ENCODE results near the gene RNF220. TPM values are rescaled to one million over a fixed set of nuclear protein-coding genes. Genes with fewer than 3 reads are reported as not detected.

Gene RNF220
- total and polyA plus RNA-seq, 11 donors = 54.2 to 108 (median 62.4) TPM

- WGBS, 4 donors = 68 to 78% (median 71%) methylated on average over 5 of the region's 5 CpGs
- no peak for ATAC-seq
- H3K4me1 ChIP-seq = peaks cover 0 to 62% (median 21%) of the 10 kb centered on the region in 12 donors
Measured at GRCh38 chr1:44676484-44677200, 271.6 kb downstream of the RNF220 start.

DNA sequence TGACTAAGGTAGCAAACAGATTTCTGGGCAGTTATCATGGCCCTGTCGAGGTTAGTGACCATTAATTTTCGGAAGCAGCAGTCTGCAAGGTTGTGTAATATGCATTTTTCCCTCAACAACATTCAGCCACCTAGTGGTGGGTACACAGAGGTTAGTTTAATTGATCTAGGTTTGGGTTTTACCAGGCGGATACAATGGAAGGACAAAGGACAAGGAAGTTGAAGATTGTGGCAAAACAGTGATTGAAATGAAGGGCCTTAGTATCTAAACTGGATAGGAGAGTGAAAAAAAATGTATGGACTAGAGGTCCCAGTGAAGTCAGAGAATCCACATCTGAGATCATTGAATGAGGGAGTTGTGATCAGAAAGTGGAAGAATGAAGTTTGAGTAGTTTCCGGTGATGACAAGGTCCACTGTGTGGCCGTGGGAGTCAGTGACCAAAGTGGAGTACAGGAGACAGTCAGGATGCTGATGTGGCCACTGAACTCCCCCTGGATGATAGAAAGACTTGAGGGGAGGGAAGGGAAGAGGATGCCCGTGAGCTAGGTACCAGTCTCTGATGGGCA lies 272.2 kb downstream of the RNF220 start:
- Histone ChIP-seq H3K36me3 (no peaks in the 10 kb centered on the region), H3K4me1 (peaks cover 0 to 55% (median 21%) of the 10 kb centered on the region in 12 donors), H3K9me3 (no peaks in the 10 kb centered on the region), H3K4me3 (no peak overlapping the region), H3K27ac (peak overlapping the region in 5 of 12 donors; percentile 11 to 96 (median 58)), H3K27me3 (no peaks in the 10 kb centered on the region)
- TF ChIP-seq POLR2A (IDR thresholded peaks at IDR 0.05) = no peak
- TF ChIP-seq, protein P1, sequence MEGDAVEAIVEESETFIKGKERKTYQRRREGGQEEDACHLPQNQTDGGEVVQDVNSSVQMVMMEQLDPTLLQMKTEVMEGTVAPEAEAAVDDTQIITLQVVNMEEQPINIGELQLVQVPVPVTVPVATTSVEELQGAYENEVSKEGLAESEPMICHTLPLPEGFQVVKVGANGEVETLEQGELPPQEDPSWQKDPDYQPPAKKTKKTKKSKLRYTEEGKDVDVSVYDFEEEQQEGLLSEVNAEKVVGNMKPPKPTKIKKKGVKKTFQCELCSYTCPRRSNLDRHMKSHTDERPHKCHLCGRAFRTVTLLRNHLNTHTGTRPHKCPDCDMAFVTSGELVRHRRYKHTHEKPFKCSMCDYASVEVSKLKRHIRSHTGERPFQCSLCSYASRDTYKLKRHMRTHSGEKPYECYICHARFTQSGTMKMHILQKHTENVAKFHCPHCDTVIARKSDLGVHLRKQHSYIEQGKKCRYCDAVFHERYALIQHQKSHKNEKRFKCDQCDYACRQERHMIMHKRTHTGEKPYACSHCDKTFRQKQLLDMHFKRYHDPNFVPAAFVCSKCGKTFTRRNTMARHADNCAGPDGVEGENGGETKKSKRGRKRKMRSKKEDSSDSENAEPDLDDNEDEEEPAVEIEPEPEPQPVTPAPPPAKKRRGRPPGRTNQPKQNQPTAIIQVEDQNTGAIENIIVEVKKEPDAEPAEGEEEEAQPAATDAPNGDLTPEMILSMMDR (IDR thresholded peaks at IDR 0.05) = peak in 9 of 12 donors; percentile 20 to 45 (median 30)
- WGBS, 4 donors = 62 to 70% (median 67%) methylated on average over 6 of the region's 6 CpGs
- ATAC-seq (no peak), DNase-seq (no peak)
- intact Hi-C loops (cut with DNase I) = loop anchor here in 1 of 10 donors (10.0 kb wide), 1 partner anchor 58 kb away; the partner anchor contains the start of genes KIF2C and RNU5D-1

More at GRCh38 chr1:44676484-44677200, 271.6 kb downstream of the RNF220 start:
- Histone ChIP-seq H3K9me3 (no peaks in the 10 kb centered on the region), H3K4me3 (no peak overlapping the region), H3K27ac (peak overlapping the region in 8 of 12 donors; percentile 3 to 96 (median 30)), H3K36me3 (no peaks in the 10 kb centered on the region), H3K27me3 (no peaks in the 10 kb centered on the region)
- intact Hi-C loops (cut with DNase I) = loop anchor here in 1 of 10 donors (10.0 kb wide), 1 partner anchor 58 kb away; the partner anchor contains the start of genes KIF2C and RNU5D-1
- DNase-seq = no peak
- TF ChIP-seq POLR2A (IDR thresholded peaks at IDR 0.05) = no peak
- TF ChIP-seq, protein P1 (IDR thresholded peaks at IDR 0.05) = no peak

DNA sequence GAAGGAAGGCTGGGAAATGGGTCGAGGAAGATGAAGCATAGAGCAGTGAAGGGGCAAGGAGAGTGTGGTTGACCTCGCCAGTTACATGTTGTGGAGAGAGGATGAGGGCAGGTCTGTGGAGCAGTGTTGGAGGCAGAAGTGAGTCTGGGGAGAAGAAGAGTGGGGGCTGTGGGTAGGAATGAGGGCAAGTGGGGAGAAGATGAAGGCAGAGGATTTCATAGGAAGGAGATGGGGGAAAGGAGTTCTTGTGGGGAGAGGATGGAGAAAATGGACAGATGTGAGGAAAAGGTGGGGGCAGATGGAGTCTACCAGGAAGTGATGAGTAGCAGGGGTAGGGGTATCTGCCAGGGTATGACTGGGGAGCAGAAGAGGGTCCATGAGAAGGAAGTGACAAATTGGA lies 273.1 kb downstream of the RNF220 start:
- Histone ChIP-seq H3K4me1 (peaks cover 0 to 47% (median 13%) of the 10 kb centered on the region in 12 donors), H3K27ac (no peak overlapping the region), H3K36me3 (no peaks in the 10 kb centered on the region), H3K9me3 (no peaks in the 10 kb centered on the region), H3K27me3 (no peaks in the 10 kb centered on the region), H3K4me3 (no peak overlapping the region)
- TF ChIP-seq, protein P1 (IDR thresholded peaks at IDR 0.05) = no peak
- TF ChIP-seq POLR2A (IDR thresholded peaks at IDR 0.05) = no peak
- ATAC-seq = no peak
- no peak for DNase-seq
- 87 to 94% (median 89%) methylated on average over 2 of the region's 2 CpGs for WGBS, 4 donors
- intact Hi-C loops (cut with DNase I) = loop anchor here in 1 of 10 donors (10.0 kb wide), 1 partner anchor 57 kb away; the partner anchor contains the start of genes KIF2C and RNU5D-1

DNA sequence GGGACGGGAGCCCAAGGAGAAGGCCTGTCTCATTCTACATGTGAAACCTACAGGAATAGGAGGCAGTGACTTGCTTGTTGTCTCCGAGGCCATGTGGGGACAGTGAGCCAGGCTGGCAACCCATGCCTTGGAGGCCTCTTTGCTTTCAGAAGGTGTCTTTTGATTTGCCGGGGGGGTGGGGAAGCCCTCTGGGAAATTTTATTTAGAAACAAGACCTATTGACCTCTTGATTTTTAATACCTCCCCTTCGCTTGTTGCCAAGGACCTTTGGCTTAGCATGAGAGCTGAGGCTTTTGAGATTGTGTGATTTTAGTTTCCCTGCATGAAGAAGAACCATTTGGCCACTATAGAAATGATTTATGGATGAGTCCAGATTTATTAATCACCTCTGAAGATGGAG lies 273.6 kb downstream of the RNF220 start:
- Histone ChIP-seq H3K27me3 (no peaks in the 10 kb centered on the region), H3K36me3 (no peaks in the 10 kb centered on the region), H3K4me1 (peaks cover 0 to 42% (median 9%) of the 10 kb centered on the region in 12 donors), H3K27ac (no peak overlapping the region), H3K4me3 (no peak overlapping the region), H3K9me3 (no peaks in the 10 kb centered on the region)
- ATAC-seq (no peak), DNase-seq (no peak)
- intact Hi-C loops (cut with DNase I) = loop anchor here in 1 of 10 donors (10.0 kb wide), 1 partner anchor 56 kb away; the partner anchor contains the start of genes KIF2C and RNU5D-1
- TF ChIP-seq POLR2A (IDR thresholded peaks at IDR 0.05) = no peak
- TF ChIP-seq, protein P1 (IDR thresholded peaks at IDR 0.05) = no peak
- 76 to 83% (median 80%) methylated on average over 4 of the region's 4 CpGs for WGBS, 4 donors

Measured in heart left ventricle (tissue), 16 donors.